NCI-H2107 (cell line): ENCODE measurements around the gene PDE4D.
"Not testable (repeated sequence)": the region's sequence is repeated elsewhere in the genome, so short reads cannot be mapped to it uniquely, and the experiment has no call there.

Experiments
- DNase-seq: peaks from one replicate; lab custom pipeline; 2025; lab: John Stamatoyannopoulos, UW

The PDE4D gene

GRCh38 chr5:58965677-58966414 lies 927.7 kb downstream of the PDE4D start:
- no peak for DNase-seq

GRCh38 chr5:58963821-58964220 lies 929.7 kb downstream of the PDE4D start:
- DNase-seq = no peak

GRCh38 chr5:58963361-58963760 lies 930.2 kb downstream of the PDE4D start:
- DNase-seq = no peak

DNA sequence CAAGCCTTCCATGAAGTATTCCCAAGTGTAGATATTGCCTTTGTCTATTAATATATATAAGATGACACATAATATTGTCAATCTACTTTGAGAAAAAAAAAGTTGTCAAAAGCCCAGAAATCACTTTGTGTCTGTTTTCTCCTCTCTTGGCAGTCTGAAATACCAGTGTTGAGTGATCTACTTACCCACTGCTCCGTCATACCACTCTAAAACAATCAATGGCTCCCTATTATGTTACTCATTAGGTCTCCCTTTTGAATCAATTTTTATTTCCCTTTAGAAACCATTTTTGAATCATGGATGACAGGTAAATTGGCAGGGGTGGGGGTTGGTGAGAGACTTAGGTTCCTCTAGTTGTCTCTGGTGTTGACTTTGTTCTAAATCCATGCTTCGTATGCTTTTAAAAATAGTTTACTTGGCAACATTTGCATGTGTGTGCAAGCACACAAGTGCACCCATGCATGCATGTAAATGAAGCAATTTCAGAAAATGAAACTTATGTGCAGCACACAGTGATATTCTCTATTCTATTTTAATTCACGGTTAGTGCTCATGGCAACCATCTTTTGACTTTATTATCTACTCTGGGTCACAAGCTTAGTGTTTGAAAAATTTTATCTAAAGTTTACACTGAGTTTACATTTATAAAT lies 931.8 kb downstream of the PDE4D start:
- DNase-seq = no peak

DNA sequence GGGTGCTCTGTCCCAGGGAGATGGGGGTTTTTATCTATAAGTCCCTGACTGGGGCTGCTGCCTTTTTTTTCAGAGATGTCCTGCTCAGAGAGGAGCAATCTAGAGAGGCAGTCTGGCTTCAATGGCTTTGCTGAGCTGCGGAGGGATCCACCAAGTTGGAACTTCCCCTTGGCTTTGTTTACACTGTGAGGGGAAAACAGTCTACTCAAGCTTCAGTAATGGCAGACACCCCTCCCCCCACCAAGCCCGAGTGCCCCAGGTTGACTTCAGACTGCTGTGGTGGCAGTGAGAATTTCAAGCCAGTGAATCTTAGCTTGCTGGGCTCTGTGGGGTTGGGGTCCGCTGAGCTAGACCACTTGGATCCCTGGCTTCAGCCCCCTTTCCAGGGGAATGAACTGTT lies 934.8 kb downstream of the PDE4D start:
- DNase-seq = no peak

- not testable (repeated sequence) for DNase-seq
Observed at GRCh38 chr5:58953218-58953617, 940.3 kb downstream of the PDE4D start.

DNA sequence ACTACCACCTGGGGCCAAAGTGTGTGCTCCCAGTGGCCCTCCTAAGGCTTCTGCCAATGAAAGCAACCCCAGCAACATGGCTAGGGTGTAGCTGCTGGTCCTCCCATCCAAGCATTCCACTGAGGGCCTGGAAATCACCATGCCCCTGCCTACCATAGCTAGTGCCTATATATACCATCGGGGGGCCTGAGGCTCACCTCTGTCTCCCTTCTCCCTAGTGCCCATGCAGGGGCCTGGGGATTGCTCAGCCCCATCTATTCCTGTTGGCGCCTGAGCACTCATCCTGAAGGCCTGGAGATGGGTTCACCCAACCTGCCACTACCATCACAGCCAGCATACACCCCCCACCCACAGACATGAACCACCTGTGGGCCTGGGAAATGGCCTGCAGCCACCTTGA lies 943.3 kb downstream of the PDE4D start:
- no peak for DNase-seq

DNA sequence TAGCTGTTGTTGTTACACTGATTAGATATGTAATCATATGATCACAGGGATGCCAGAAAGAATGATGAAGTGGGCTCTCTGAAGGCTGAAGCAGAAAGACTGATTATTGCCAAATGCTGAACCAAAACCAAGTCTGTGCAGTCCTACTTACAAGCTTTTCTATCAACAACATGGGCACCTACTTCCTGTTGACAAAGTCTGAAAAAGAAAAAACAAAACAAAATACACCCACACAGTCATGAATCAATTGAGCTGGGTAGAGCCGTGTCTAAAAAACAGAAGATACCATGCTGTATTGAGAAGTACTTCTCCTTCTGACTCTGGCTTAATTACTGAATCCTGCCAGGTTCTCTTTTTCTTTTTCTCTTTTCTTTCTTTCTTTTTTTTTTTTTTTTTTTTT lies 947.3 kb downstream of the PDE4D start:
- DNase-seq = no peak

GRCh38 chr5:58944221-58944620 lies 949.3 kb downstream of the PDE4D start:
- DNase-seq = no peak

- DNase-seq = no peak
Observed at GRCh38 chr5:58940446-58940845, 953.1 kb downstream of the PDE4D start.

- no peak for DNase-seq
Observed at GRCh38 chr5:58939664-58940063, 953.9 kb downstream of the PDE4D start.

DNA sequence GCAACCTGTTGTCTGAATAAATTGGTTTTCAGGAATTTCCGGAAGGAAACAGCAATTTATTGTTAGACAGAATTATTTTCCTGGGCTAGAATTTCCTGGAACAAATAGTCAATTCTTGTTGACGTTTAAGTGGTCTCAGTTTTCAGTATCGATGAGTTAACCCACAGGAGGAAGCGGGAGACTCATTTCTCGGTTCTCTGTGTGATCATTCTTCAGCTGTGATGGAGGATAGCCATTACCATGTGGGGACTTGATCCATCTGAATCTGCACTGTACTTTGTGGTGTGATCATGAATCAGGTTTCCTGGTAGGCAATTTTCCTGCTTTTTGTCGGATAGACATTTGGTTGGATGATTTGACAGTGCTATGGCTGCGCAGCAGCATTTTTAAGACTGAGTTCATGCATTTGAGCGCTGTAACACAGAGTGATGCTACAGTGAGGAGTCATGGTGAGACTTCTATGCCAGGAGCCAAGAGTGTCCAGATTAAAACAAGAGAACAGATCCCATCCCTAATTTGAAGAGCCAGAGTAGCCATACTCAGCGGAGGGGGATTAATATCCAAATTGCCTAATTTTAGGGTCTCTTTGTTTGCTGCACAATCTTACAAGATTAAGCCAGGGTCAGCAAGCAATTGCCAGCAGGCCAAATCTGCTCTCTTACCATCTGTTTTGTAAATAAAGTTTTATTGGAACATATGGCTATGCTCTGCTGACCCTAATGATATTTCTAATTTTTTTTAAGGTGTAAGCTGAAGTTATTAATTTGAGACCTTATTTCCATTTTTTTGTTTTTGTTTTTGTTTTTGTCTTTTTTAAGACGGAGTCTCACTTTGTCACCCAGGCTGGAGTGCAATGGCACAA lies 954.7 kb downstream of the PDE4D start:
- DNase-seq = no peak

DNA sequence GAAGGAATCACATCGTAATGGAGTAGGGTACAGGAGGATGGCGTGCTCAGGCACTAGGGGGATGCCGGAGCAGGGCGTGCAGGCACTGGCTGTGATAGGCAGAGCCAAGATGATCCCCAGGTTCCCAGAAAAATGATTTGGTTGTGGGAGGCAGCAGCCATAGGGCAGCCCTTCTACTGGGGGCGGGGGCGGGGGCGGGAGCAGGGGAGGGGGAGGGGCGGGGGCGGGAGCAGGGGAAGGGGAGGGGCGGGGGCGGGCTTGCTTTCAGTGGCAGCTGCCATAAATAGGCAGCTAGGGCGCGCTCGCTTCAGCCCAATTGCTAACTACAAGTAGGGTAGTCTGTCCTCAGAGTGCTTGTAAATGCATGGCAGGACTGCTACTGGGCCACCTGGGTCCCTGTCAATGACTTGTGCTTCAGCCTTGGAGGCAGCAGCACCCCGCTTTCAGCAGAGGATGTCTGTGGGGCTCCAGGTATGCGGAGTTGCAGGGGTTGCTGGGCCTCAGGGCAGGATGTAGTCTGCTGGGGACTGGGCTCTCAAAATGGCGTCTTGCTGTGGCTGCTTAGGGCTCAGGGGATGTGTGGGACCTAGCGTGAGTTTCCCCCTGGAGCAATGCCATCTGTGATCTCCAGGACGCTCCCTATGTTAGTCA lies 956.4 kb downstream of the PDE4D start:
- DNase-seq = no peak

DNA sequence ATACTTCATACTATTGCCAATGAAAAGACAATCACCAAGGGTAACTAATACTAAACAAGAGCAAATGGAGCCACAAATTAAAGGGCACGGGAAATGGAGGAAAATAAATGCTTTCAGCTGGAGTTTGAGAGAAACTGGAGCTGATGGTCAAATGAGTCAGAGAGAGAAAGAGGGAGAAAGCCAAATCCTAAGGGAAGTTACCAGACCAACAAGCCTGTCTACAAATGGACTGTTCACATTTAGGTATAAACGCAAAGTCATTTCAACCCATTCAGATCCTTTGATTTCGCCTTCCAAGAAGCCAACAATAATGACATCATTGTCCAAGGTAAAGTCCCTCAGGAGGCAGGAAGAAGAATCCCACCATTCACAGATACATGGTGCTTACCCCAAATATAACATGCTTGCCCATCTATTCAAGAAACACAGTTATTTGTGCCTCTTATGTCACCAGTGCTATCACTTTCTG lies 958.9 kb downstream of the PDE4D start:
- no peak for DNase-seq

DNA sequence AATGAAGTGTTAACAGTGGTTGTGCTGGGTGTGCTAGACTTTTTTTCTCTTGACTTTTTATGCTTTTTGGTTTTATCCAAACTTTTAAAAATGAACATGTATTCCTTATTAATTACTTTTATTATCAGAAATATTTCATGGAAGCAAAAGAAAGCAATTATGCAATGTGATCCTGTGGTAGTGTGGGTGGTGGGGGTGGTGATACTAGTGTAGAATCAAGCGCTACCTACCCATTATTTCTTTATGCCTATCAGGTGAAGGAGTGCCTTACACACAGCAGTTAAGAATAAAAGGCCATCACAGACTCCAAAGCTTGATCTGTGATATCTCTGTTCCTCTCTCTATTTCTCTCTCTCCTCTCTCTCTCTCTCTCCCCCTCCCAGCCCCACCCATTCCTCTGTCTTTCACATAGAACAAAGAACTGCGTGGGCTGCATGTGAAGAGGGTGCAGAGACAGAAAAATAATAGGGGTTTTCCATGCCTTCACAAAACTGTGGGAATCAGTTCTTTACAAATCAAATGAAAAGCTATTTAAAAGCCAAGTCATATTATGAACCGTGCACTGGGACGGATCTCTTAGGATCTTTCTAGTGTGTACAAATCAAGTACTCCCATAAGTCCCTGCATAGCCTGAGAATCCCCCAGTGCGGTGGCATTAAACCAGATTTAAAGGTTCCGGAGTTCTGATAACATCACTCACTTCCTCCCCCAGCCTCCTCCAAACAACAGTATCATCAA lies 959.5 kb downstream of the PDE4D start:
- no peak for DNase-seq

GRCh38 chr5:58932057-58932612 lies 961.4 kb downstream of the PDE4D start:
- no peak for DNase-seq

DNA sequence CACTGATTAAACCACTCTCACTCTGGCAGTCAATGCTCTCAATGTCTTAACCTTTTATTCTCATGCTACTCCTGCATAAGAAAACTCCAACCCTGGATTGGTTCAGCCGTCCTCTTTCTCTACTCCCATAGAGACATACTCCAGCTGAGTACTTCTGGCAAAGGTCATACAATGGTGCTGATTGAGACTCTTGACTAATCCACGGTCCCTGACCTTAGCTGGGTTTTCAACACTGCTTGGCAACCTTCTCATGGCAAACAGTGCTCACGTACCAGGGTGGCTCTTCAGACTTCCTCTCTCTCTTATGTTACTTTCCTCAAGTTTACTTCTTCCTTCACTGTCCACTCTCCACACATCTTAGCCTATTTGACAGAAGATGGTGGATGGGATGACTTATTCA lies 963.0 kb downstream of the PDE4D start:
- DNase-seq = no peak

GRCh38 chr5:58929726-58930125 lies 963.8 kb downstream of the PDE4D start:
- no peak for DNase-seq

GRCh38 chr5:58927938-58928337 lies 965.6 kb downstream of the PDE4D start:
- DNase-seq = no peak

- DNase-seq = no peak
Observed at GRCh38 chr5:58927181-58927580, 966.3 kb downstream of the PDE4D start.

GRCh38 chr5:58926541-58926935 lies 967.0 kb downstream of the PDE4D start:
- DNase-seq = no peak
